Fibroblast of upper back skin (primary cell): ENCODE measurements around the gene BUB1.
"Not testable (repeated sequence)": the region's sequence is repeated elsewhere in the genome, so short reads cannot be mapped to it uniquely, and the experiment has no call there.

Experiments
- DNase-seq: peaks from one replicate; pipeline ENCODE4 v3.0.0-alpha.2; 2013

The BUB1 gene

DNA sequence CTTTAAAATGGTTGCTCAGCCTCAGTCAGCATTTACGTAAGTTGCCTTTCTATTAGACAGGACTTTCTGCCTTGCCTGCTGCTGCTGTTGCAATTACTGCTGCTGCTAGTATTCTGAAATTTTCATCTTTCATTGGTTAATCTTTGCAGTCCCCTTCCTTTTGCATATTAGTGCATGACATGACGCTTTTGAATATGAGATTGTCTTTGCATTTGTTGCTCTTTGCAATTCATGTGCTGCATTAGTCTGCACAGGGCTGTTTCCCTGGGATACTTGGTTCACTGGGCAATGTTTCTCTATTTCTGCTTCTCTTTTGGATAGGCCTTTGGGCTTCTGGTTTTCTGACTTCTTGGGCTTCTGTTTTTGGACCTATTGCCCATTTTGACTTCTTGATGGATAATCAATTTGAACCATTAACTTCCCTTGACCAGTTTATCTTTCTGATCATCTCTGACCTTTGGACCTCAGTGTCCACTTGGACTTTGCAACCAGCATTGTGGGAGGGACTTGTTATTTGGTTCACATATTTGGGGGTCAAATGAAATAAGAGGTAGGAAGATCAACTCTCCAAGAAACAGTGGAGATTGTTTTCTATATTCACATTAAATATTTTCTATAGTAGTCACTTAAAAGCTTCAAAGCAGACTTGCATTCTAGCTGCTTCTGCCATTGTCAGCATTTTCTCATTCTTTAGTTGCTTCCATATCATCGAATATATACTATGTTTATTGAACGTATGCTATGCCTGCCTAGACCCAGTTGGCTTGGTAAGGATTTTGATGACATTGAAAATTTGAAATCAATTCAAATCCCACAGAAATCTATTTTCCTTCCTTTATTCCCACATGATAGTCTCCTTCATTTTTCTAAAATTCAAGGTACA is 12.5 kb upstream of the BUB1 start:
- no peak for DNase-seq

- no peak for DNase-seq
Observed at GRCh38 chr2:110688594-110689091, 10.8 kb upstream of the BUB1 start.

GRCh38 chr2:110687775-110688484 is 10.1 kb upstream of the BUB1 start:
- not testable (repeated sequence) for DNase-seq

GRCh38 chr2:110682872-110683271 is 5.0 kb upstream of the BUB1 start:
- no peak for DNase-seq

DNA sequence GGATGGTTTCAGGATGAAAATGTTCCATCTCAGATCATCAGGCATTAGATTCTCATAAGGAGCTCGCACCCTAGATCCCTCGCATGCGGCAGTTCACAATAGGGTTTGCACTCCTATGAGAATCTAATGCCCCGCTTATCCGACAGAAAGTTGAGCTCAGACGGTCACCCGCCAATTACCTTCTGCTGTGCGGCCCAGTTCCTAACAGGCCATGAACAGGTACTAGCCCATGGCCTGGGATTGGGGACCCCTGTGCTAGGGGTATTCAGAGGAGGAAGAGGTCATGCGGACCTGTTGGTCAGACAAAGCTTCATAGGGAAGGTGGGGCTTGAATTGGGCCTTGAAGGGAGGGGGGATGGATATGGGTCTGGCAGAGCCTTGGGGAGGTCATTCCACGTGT is 4.4 kb upstream of the BUB1 start:
- DNase-seq: no peak

- DNase-seq: no peak
Observed at GRCh38 chr2:110680709-110681108, 2.8 kb upstream of the BUB1 start.

DNA sequence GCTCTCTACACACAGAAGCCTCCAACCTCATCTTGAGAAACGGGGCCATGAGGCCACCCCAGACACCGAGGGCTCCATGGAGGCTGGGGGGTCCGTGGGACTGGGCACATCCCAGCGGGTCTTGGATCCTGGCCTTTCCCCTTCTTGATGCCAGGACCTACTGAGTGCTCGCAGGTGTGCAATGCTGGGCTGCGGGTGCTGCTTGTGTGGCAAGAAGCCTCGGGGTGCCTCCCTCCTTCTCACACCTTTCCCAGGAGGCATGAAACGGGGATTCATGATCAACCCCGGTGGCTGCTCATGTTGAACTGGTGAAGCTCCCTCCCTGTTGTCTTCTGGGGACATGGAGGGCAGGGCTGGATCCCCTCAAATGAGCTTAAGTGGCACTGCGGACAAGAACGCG is 2.0 kb upstream of the BUB1 start:
- DNase-seq: no peak

DNA sequence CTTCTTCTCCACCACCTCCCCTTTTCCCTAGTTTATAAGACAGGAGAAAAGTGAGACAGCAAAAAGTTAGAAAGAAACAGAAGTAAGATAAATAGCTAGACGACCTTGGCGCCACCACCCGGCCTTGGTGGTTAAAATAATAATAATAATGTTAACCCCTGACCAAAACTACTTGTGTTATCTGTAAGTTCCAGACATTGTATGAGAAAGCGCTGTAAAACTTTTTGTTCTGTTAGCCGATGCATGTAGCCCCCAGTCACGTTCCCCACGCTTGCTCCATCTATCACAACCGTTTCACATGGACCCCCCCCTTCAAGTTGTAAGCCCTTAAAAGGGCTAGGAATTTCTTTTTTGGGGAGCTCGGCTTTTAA is 1.5 kb upstream of the BUB1 start:
- no peak for DNase-seq

DNA sequence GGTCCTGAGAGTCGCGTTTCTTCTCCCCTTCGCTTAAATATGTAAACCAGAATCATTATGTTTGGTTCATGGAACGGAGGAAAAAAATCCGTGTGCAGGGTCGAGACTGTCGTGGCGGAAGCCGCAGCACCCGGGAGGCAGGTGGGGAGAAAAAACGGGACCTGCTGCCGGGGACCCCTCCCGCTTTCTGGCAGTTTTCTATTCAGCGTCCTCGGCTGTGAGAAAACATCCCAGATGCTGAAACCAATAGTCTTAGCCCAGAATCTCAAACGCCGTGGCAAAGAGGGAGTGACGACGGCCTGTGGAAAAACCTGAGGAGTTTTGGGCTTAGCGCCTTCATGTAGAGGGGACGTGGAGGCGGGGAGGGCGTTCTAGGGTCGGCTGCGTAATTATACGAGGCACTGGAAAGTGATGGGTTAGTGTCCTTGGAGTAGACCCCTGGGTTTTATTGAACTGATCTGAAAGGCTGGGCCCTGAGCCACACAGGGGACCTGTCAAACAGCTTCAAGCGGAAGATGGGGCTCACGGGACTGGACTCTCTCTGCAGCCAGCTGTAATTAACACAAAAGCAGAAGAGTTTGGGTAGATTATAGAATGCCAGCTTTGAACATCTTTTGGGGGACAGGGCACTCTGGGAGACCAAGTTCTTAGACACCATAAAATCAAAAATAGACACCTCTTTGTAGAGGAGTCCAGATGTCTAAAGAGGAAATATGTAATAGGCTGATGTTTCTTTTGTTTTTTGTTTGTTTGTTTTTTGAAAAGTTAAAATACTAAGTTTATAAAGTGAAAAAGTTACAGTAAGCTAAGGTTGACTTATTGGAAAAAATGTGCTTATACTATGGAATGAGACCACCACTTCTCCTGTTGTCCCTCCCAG is 834 bp upstream of the BUB1 start:
- DNase-seq: no peak

- DNase-seq: no peak
Observed at GRCh38 chr2:110677080-110677479, 783 bp downstream of the BUB1 start.

GRCh38 chr2:110675679-110676078 is 2.2 kb downstream of the BUB1 start:
- DNase-seq: no peak

- DNase-seq: peak; percentile 28
Observed at GRCh38 chr2:110674620-110675555, 3.0 kb downstream of the BUB1 start.

- no peak for DNase-seq
Observed at GRCh38 chr2:110673201-110673600, 4.7 kb downstream of the BUB1 start.

GRCh38 chr2:110670826-110671225 is 7.0 kb downstream of the BUB1 start:
- no peak for DNase-seq

GRCh38 chr2:110669079-110669478 is 8.8 kb downstream of the BUB1 start:
- DNase-seq: no peak

DNA sequence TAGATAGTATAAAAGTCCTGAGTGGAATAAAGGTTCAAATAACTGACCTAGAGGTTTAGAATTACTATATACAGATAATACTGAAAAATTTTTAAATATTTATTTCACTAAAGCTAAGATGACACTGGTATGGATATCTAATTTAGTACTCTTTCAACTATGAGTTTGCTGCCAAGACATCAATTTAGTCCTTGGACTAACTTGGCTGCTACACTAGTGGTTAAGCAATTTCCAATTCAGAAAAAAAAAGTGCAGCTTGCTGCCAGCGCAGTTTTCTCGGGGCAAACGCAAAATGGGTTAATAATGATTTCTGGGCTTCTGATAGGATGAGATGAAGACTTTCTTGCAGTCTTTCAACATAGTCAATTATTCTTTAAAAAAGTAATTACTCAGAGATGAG is 10.8 kb downstream of the BUB1 start:
- DNase-seq: no peak

- no peak for DNase-seq
Observed at GRCh38 chr2:110664135-110664534, 13.7 kb downstream of the BUB1 start.

DNA sequence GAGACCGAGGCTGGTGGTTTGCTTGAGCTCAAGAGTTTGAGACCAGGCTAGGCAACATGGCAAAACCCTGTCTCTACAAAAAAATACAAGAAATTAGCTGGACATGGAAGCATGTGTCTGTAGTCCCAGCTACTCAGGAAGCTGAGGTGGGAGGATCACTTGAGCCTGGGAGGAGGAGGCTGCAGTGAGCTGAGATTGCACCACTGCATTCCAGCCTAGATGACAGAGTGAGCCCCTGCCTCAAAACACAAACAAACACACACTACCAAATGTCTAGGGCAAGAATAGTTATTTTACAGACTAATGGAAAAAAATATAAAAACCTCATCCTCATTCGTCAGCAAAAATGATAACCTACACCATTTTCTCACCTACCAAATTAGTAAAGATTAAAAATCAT is 15.3 kb downstream of the BUB1 start:
- no peak for DNase-seq

- DNase-seq: no peak
Observed at GRCh38 chr2:110660558-110660957, 17.3 kb downstream of the BUB1 start.

DNA sequence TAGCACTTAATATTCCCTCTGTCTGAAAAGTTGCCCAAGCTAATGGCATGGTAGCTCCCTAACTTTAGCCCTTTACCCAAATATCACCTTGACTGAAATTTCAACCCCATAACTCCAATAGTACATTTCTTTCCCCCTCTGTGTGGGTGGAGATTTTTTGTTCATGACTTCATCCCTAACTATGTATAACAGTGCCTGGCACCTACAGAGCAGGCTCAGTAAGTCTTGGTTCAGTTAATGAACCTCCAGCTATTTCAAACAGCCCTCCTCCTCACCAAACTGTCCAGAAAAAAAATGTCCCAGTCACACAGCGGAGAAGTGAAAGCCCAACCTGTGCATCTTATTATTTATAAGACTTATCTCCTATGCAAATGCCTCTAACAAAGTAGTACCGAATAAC is 18.6 kb downstream of the BUB1 start:
- DNase-seq: no peak

DNA sequence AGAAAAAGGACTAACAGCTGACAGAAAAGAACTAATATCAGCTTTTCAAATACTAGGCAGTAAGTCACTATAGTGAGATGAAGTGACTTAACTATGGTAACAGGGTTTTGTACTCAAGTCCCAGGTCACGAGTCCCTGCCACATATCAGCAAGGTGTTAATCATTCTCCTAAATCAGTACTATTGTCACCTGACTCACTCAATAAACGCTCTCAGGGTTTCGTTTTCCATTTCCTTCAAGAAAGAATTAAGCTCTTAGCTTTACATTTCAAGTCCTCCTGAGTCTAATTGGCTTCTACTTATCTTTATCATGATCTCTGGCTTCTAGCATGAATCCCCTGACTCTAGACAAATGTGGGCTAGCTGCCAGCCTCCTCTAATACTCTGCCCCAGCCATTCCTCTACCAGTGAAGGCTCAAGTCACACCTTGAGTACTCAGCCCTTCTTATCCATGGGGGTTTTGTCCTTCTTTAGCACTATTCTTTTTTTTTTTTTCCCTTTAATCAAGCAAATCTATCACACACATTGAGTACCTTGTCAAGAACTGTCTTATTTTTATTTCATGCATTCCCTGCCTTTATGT is 20.0 kb downstream of the BUB1 start:
- no peak for DNase-seq

- DNase-seq: peak; percentile 25
Observed at GRCh38 chr2:110655701-110656100, 22.2 kb downstream of the BUB1 start.
